IMR-90 (cell line): ENCODE data around the gene ACVR1. TPM values are rescaled to one million over a fixed set of nuclear protein-coding genes. Genes with fewer than 3 reads are reported as not detected.
A peak's percentile ranks its signal among the peaks of the same experiment; 100 is the strongest.

Experiments
- ATAC-seq: fragments of 200-7000 bp; cut with Tn5 transposase; 2 replicates; pipeline ENCODE4 v1.9.1; 2020; ENCODE audit warnings: low read depth, mild to moderate bottlenecking, moderate library complexity
- BruUV-seq: library from RNA; stranded (reverse); fragments of 400-500 nt; replicated peaks from 2 replicates; lab custom pipeline; 2021; lab: Mats Ljungman, UMichigan
- CTCF ChIA-PET: fragments of 300-600 bp; formaldehyde crosslinking; extraction: SDS; loops from one replicate; lab custom pipeline; 2021; ENCODE audit warnings: antibody characterized with exemption; lab: Yijun Ruan, JAX
- POLR2A ChIA-PET: fragments of 300-600 bp; sonication (Branson Sonifier 250); formaldehyde crosslinking; loops from one replicate; lab custom pipeline; 2022; ENCODE audit warnings: antibody characterized with exemption; ENCODE audit not compliant: unreplicated experiment; lab: Charles Lee
- DNase-seq: peaks from one replicate; pipeline ENCODE4 v3.0.0; 2013
- H2AFZ ChIP-seq: replicated peaks from 2 replicates; pipeline ENCODE3; 2013; ENCODE audit warnings: low read length, mild to moderate bottlenecking; ENCODE audit not compliant: poor library complexity
- H2AK5ac ChIP-seq: 2 replicates; pipeline ENCODE4 v1.6.1; 2013; ENCODE audit warnings: low read depth, low read length, inconsistent platforms
- H2AK9ac ChIP-seq: replicated peaks from 2 replicates; pipeline ENCODE3; 2013; ENCODE audit warnings: mild to moderate bottlenecking, low read depth, low read length, moderate library complexity; ENCODE audit not compliant: poor library complexity
- H2BK120ac ChIP-seq: 2 replicates; pipeline ENCODE4 v1.6.1; 2013; ENCODE audit warnings: low read depth, low read length, inconsistent platforms
- H2BK15ac ChIP-seq: 3 replicates; pipeline ENCODE4 v1.6.1; 2013; ENCODE audit warnings: low read depth, low read length, inconsistent platforms
- H2BK20ac ChIP-seq: 2 replicates; pipeline ENCODE4 v1.6.1; 2013; ENCODE audit warnings: low read depth, mild to moderate bottlenecking, inconsistent platforms, low read length, moderate library complexity
- H2BK5ac ChIP-seq: 2 replicates; pipeline ENCODE4 v1.6.1; 2013; ENCODE audit warnings: mild to moderate bottlenecking, low read depth, low read length, inconsistent platforms; ENCODE audit not compliant: poor library complexity, severe bottlenecking
- H3K14ac ChIP-seq: replicated peaks from 2 replicates; pipeline ENCODE4 v1.6.1; 2013; ENCODE audit warnings: low read depth, low read length, inconsistent platforms
- H3K18ac ChIP-seq: 2 replicates; pipeline ENCODE4 v1.6.1; 2013; ENCODE audit warnings: low read depth, low read length, control low read depth
- H3K23ac ChIP-seq: 2 replicates; pipeline ENCODE4 v1.6.1; 2013; ENCODE audit warnings: low read depth, low read length, inconsistent platforms
- H3K27ac ChIP-seq: 2 replicates; pipeline ENCODE4 v1.5.1; 2013; ENCODE audit warnings: mild to moderate bottlenecking, control low read depth, low read length; ENCODE audit not compliant: insufficient read depth
- H3K27me3 ChIP-seq: 2 replicates; pipeline ENCODE4 v1.6.1; 2013; ENCODE audit warnings: low read length; ENCODE audit not compliant: control insufficient read depth, insufficient read depth
- H3K36me3 ChIP-seq: 2 replicates; pipeline ENCODE4 v1.6.1; 2013; ENCODE audit warnings: low read length, mixed read lengths; ENCODE audit not compliant: control insufficient read depth, insufficient read depth
- H3K4ac ChIP-seq: 2 replicates; pipeline ENCODE4 v1.6.1; 2013; ENCODE audit warnings: low read depth, low read length, inconsistent platforms
- H3K4me1 ChIP-seq: 2 replicates; pipeline ENCODE4 v1.6.1; 2013; ENCODE audit warnings: low read length, mixed read lengths; ENCODE audit not compliant: control insufficient read depth, insufficient read depth
- H3K4me2 ChIP-seq: 2 replicates; pipeline ENCODE4 v1.6.1; 2013; ENCODE audit warnings: low read depth, mild to moderate bottlenecking, control low read depth, low read length, moderate library complexity
- H3K4me3 ChIP-seq: 2 replicates; pipeline ENCODE4 v1.5.1; 2013; ENCODE audit warnings: low read depth, mild to moderate bottlenecking, control low read depth, low read length, moderate library complexity; ENCODE audit not compliant: insufficient read depth
- H3K56ac ChIP-seq: 2 replicates; pipeline ENCODE4 v1.6.1; 2013; ENCODE audit warnings: low read length, inconsistent platforms; ENCODE audit not compliant: insufficient read depth; ENCODE audit errors: extremely low read depth
- H3K79me1 ChIP-seq, 2 experiments: 2 replicates each; pipeline ENCODE4 v1.6.1; 2013; ENCODE audit warnings: low read length in 2 of 2, inconsistent platforms in 1 of 2, low read depth in 1 of 2
- H3K9ac ChIP-seq: 2 replicates; pipeline ENCODE4 v1.6.1; 2013; ENCODE audit warnings: low read depth, low read length, control low read depth
- H3K9me1 ChIP-seq: 2 replicates; pipeline ENCODE4 v1.6.1; 2013; ENCODE audit warnings: low read length, inconsistent platforms; ENCODE audit not compliant: insufficient read depth
- H3K9me3 ChIP-seq: 2 replicates; pipeline ENCODE4 v1.6.1; 2013; ENCODE audit warnings: low read length; ENCODE audit not compliant: control insufficient read depth, insufficient read depth
- H4K20me1 ChIP-seq: 2 replicates; pipeline ENCODE4 v1.6.1; 2013; ENCODE audit warnings: low read length, inconsistent platforms; ENCODE audit not compliant: insufficient read depth
- H4K5ac ChIP-seq: 2 replicates; pipeline ENCODE4 v1.6.1; 2013; ENCODE audit warnings: mild to moderate bottlenecking, low read depth, low read length, control low read depth
- H4K8ac ChIP-seq, 2 experiments: 2 replicates each; pipeline ENCODE4 v1.6.1; 2013; ENCODE audit warnings: low read depth in 2 of 2, low read length in 2 of 2, control low read depth in 1 of 2, inconsistent platforms in 1 of 2
- H4K91ac ChIP-seq: 2 replicates; pipeline ENCODE4 v1.6.1; 2013; ENCODE audit warnings: low read depth, low read length, inconsistent platforms; ENCODE audit not compliant: insufficient read depth
- BHLHE40 ChIP-seq: fragments of 150-350 bp; IDR thresholded peaks from 2 replicates; pipeline ENCODE4 v1.6.1; 2016; ENCODE audit warnings: mild to moderate bottlenecking, low read depth, low read length
- CEBPB ChIP-seq: IDR thresholded peaks from 2 replicates; pipeline ENCODE4 v1.6.1; 2012; ENCODE audit warnings: low read depth, low read length, improper control_type of control experiment
- FOS ChIP-seq: fragments of 150-350 bp; IDR thresholded peaks from 2 replicates; pipeline ENCODE4 v1.6.1; 2016; ENCODE audit warnings: low read depth, low read length
- MAZ ChIP-seq: IDR thresholded peaks from 2 replicates; pipeline ENCODE4 v1.6.1; 2012; ENCODE audit warnings: low read depth, mild to moderate bottlenecking, low read length, improper control_type of control experiment, moderate library complexity, borderline replicate concordance
- RCOR1 ChIP-seq: IDR thresholded peaks from 2 replicates; pipeline ENCODE4 v1.6.1; 2012; ENCODE audit warnings: mild to moderate bottlenecking, low read length, improper control_type of control experiment; ENCODE audit not compliant: insufficient replicate concordance
- WGBS, 2 experiments: methylation state at CpG; one replicate each; pipeline versions ENCODE4 v1.1.5 to v1.1.7; 2013; ENCODE audit warnings: missing lambda C conversion rate in 2 of 2; ENCODE audit not compliant: insufficient read length in 1 of 2; ENCODE audit errors: extremely low coverage in 2 of 2; 5-methylcytosine and 5-hydroxymethylcytosine counted together
- dilution Hi-C: fragments of 300-500 bp; cut with HindIII; formaldehyde crosslinking; loops from one replicate; pipeline ENCODE4 v1.14.3; 2018; ENCODE audit warnings: low sequenced_read_pairs; ENCODE audit not compliant: unreplicated experiment
- in situ Hi-C: fragments of 300-500 bp; cut with MboI; formaldehyde crosslinking; loops from 3 replicates; pipeline ENCODE4 v1.14.3; 2019; ENCODE audit warnings: low sequenced_read_pairs, inconsistent platforms, mixed read lengths
- intact Hi-C: fragments of 100-400 bp; cut with micrococcal nuclease; formaldehyde crosslinking; loops from 2 replicates; pipeline ENCODE4 v1.10.0; 2022
- polyA plus RNA-seq, 3 experiments: library from polyadenylated mRNA; depleted of rRNA; stranded (reverse); fragments of >200 nt; gene quantifications; 2 replicates each; pipeline ENCODE4 v1.2.3, GENCODE V29; 2012; ENCODE audit warnings: low replicate concordance in 1 of 3
- total RNA-seq: library from RNA; depleted of rRNA; stranded (reverse); fragments of >200 nt; gene quantifications from 2 replicates; pipeline ENCODE4 v1.2.3, GENCODE V29; 2012

Gene ACVR1
- total and polyA plus RNA-seq, 2 of the 4 experiments (the other 2 are of a cell fraction): 21.1 to 40.8 TPM

- Histone ChIP-seq H2BK15ac (0 out of 3 replicates have a peak overlapping the region, but pooled peaks have one; percentile 31), H3K4me3 (peak overlapping the region; percentile 98), H3K79me1 (peaks cover 26 to 49% of the 10 kb centered on the region in 2 experiments), H3K9me3 (no peaks in the 10 kb centered on the region), H2AK9ac (peak overlapping the region; percentile 94), H2BK5ac (peak overlapping the region; percentile 93), H2AK5ac (no peak overlapping the region), H4K20me1 (peaks cover 38% of the 10 kb centered on the region; the same call in 1 of the 2 replicates), H3K9me1 (peaks cover 15% of the 10 kb centered on the region), H2BK20ac (no peak overlapping the region), H3K9ac (peak overlapping the region; percentile 97), H4K91ac (peak overlapping the region; percentile 51; the same call in 1 of the 2 replicates), H3K27me3 (no peaks in the 10 kb centered on the region), H3K36me3 (no peaks in the 10 kb centered on the region), H2BK120ac (peak overlapping the region; percentile 37; the same call in 1 of the 2 replicates), H3K14ac (peak overlapping the region; percentile 57), H3K27ac (peak overlapping the region; percentile 98), H3K4me2 (peak overlapping the region; percentile 82; the same call in 1 of the 2 replicates), H3K18ac (peak overlapping the region; percentile 66; the same call in 1 of the 2 replicates), H4K8ac (peak overlapping the region in 1 of 2 experiments; percentile 55; a peak in 1 of 4 replicates), H3K4me1 (peaks cover 10% of the 10 kb centered on the region), H3K23ac (peak overlapping the region; percentile 70), H3K56ac (peak overlapping the region; percentile 74; the same call in 1 of the 2 replicates), H2AFZ (peak overlapping the region; percentile 92), H4K5ac (no peak overlapping the region), H3K4ac (peak overlapping the region; percentile 78)
- intact Hi-C loops (loop anchor here (1.0 to 10.0 kb wide), 5 partner anchors 45 to 247 kb away; partner anchors contain the start of gene ACVR1C), in situ Hi-C loops (loop anchor here (5.0 kb wide), 1 partner anchor 88 kb away; no protein-coding TSS in a partner anchor), dilution Hi-C loops (no loop called here)
- DNase-seq (no peak), ATAC-seq (peak; percentile 60)
- POLR2A ChIA-PET: no interaction called here
- 0% methylated on average over 16 of the region's 53 CpGs; no CpG with 5 or more reads in 1 of the 2 experiments for WGBS, 2 experiments
- BruUV-seq: no TSS peak
- CTCF ChIA-PET: interaction anchor here (0.8 to 1.7 kb wide), 3 partner anchors 17 to 26 kb away, joined by 3 to 6 read pairs (median 5); no protein-coding TSS in a partner anchor
- TF ChIP-seq MAZ (no peak), RCOR1 (no peak), BHLHE40 (no peak), CEBPB (no peak), FOS (no peak)
Measured at GRCh38 chr2:157875641-157876065, 477 bp downstream of the ACVR1 start.
